ENCODE data around the gene RAPSN.

RAPSN gene

DNA sequence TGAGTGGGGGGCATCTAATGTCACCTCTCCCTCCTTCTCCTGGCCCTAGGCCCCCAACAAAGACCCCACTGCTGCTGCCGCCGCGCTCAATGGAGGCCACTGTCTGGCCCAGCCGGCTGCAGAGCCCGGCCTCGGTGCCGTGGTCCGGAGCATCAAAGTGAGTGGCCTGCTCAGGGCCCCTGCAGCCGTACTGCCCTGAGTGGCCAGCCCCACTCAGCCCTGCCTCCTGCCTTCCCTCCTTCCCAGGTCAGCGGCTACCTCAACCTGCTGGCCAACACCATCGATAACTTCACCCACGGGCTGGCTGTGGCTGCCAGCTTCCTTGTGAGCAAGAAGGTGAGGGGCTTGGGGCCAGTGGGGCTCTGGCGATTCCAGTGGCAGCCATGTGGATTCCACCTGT is 35.6 kb downstream of the RAPSN start:
- H3K36me3 ChIP-seq (ENCODE audit: control insufficient read depth, low read length), result peaks cover 17% of the 10 kb centered on the region
- no peak for TF ChIP-seq EZH2phosphoT487 (IDR thresholded peaks at IDR 0.05; ENCODE audit: borderline replicate concordance, low read length)

DNA sequence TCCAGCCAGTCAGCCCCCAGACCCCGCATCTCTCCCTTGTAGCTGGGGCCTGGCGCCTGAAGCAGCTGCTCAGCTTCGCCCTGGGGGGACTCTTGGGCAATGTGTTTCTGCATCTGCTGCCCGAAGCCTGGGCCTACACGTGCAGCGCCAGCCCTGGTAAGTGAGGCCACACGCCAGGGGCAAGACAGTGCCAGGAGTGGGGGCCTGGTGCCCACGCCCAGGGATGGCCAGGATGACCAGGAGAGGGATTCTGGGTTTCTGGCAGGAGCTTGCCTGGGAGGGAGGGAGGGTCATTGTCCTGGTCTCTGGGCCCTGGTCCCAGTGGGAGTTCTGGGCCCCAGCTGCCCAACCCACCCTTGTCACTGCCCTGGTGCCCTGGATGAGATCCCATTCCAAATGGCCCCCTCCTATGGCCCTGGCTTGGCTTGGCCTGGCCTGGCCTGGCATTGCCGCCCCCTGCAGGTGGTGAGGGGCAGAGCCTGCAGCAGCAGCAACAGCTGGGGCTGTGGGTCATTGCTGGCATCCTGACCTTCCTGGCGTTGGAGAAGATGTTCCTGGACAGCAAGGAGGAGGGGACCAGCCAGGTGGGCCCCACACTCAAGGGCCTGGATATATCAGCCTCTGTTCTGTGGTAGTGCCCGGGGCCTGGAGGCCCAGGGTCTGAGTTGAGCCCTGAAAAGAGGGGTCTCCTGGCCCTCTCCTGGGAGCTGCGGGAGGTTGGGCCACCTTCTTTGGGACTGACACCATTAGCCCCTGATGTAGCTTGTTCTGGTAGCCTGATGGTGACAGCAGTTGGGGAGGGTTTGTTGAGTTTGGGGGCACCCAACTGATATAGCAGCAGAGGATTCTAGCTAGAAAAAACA is 36.8 kb downstream of the RAPSN start:
- H4K20me1 ChIP-seq (ENCODE audit: control insufficient read depth, insufficient read depth, low read depth, low read length), result no peaks in the 10 kb centered on the region
- no peaks in the 10 kb centered on the region for H3K79me2 ChIP-seq (ENCODE audit: control insufficient read depth, low read length)
- H3K27ac ChIP-seq (ENCODE audit: low read depth, low read length), result no peak overlapping the region
- peaks cover 7% of the 10 kb centered on the region; the same call in 1 of the 2 replicates for H3K36me3 ChIP-seq (ENCODE audit: control insufficient read depth, low read length)
- H3F3A ChIP-seq (ENCODE audit: control insufficient read depth, insufficient read depth), result peaks cover 5% of the 10 kb centered on the region
- no peaks in the 10 kb centered on the region for H3K9me2 ChIP-seq (replicated peaks; ENCODE audit: control insufficient read depth, low read length)
- no peaks in the 10 kb centered on the region for H3K9me3 ChIP-seq (ENCODE audit: control insufficient read depth, insufficient read depth, low read length)
- H3K4me2 ChIP-seq (ENCODE audit: low read length), result no peak overlapping the region
- no peak overlapping the region for H3K4me3 ChIP-seq (ENCODE audit: low read length)
- no peaks in the 10 kb centered on the region for H3K27me3 ChIP-seq (ENCODE audit: control insufficient read depth, low read length)
- no peak for TF ChIP-seq EZH2phosphoT487 (IDR thresholded peaks at IDR 0.05; ENCODE audit: borderline replicate concordance, low read length)
- TF ChIP-seq, protein P1, sequence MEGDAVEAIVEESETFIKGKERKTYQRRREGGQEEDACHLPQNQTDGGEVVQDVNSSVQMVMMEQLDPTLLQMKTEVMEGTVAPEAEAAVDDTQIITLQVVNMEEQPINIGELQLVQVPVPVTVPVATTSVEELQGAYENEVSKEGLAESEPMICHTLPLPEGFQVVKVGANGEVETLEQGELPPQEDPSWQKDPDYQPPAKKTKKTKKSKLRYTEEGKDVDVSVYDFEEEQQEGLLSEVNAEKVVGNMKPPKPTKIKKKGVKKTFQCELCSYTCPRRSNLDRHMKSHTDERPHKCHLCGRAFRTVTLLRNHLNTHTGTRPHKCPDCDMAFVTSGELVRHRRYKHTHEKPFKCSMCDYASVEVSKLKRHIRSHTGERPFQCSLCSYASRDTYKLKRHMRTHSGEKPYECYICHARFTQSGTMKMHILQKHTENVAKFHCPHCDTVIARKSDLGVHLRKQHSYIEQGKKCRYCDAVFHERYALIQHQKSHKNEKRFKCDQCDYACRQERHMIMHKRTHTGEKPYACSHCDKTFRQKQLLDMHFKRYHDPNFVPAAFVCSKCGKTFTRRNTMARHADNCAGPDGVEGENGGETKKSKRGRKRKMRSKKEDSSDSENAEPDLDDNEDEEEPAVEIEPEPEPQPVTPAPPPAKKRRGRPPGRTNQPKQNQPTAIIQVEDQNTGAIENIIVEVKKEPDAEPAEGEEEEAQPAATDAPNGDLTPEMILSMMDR (IDR thresholded peaks at IDR 0.05; ENCODE audit: low read depth, low read length, poor library complexity, severe bottlenecking), result peak; percentile 97
- H3K4me1 ChIP-seq (ENCODE audit: control insufficient read depth, low read length), result peaks cover 18% of the 10 kb centered on the region

More for the DNA sequence above, 35.6 kb downstream of the RAPSN start:
- Histone ChIP-seq H3K4me3 (ENCODE audit: low read length) (no peak overlapping the region), H3K9me3 (ENCODE audit: control insufficient read depth, insufficient read depth, low read length) (no peaks in the 10 kb centered on the region), H3F3A (ENCODE audit: control insufficient read depth, insufficient read depth) (0 out of 2 replicates have a peak, but pooled peaks cover 2% of the 10 kb centered on the region), H3K27me3 (ENCODE audit: control insufficient read depth, low read length) (no peaks in the 10 kb centered on the region), H3K27ac (ENCODE audit: low read depth, low read length) (no peak overlapping the region), H3K79me2 (ENCODE audit: control insufficient read depth, low read length) (no peaks in the 10 kb centered on the region), H3K4me1 (ENCODE audit: control insufficient read depth, low read length) (peaks cover 10% of the 10 kb centered on the region), H4K20me1 (ENCODE audit: control insufficient read depth, insufficient read depth, low read depth, low read length) (no peaks in the 10 kb centered on the region), H3K4me2 (ENCODE audit: low read length) (no peak overlapping the region), H3K9me2 (replicated peaks; ENCODE audit: control insufficient read depth, low read length) (no peaks in the 10 kb centered on the region)

DNA sequence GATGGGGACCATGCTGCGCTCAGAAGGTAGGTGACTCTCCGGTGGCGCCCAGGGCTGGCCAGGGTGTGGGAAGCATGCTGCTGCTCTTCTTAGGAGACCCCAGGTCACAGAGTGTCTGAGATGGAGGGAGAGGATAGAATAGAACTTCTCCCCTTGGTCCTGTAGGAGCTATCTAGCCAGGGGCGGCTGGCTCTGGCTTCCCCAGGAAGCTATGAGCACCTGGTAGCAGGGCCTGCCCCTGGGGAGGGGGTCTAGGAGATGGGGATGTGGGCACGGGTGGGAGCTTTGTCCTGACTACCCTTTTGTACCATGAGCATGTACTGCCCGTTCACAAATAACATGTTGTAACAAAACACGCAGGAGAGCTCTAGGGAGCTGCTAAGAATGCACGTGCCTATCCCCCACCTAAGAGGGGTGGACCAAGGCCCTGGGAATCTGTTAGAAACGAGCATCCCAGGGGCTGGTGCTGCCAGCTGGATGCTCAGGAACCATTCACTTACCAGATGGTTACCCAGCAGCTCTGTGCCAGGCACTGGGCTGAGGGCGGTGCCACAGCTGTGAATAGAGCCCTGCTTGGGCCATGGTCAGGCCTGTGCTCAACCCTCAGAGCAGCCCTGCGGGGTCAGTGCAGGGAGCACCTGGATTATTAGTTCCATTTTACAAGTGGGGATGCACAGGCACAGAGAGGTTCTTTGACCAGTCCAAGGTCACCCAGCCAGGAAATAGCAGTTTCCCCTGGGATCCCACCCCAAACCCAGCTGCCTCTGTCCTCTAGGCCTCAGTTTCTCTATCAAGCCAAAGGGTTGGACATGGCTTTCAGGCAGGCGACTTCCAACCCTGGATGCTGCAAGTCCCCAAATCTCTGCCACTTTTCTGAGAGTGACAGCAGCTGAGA is 38.3 kb downstream of the RAPSN start:
- Histone ChIP-seq H3K27ac (ENCODE audit: low read depth, low read length) (no peak overlapping the region), H3K9me2 (replicated peaks; ENCODE audit: control insufficient read depth, low read length) (no peaks in the 10 kb centered on the region), H4K20me1 (ENCODE audit: control insufficient read depth, insufficient read depth, low read depth, low read length) (no peaks in the 10 kb centered on the region), H3K4me3 (ENCODE audit: low read length) (no peak overlapping the region), H3K27me3 (ENCODE audit: control insufficient read depth, low read length) (no peaks in the 10 kb centered on the region), H3K4me2 (ENCODE audit: low read length) (no peak overlapping the region), H3K79me2 (ENCODE audit: control insufficient read depth, low read length) (no peaks in the 10 kb centered on the region), H3K9me3 (ENCODE audit: control insufficient read depth, insufficient read depth, low read length) (no peaks in the 10 kb centered on the region), H3K36me3 (ENCODE audit: control insufficient read depth, low read length) (peaks cover 3% of the 10 kb centered on the region; the same call in 1 of the 2 replicates), H3F3A (ENCODE audit: control insufficient read depth, insufficient read depth) (peaks cover 11% of the 10 kb centered on the region), H3K4me1 (ENCODE audit: control insufficient read depth, low read length) (peaks cover 29% of the 10 kb centered on the region)
- TF ChIP-seq, protein P1 (IDR thresholded peaks at IDR 0.05; ENCODE audit: low read depth, low read length, poor library complexity, severe bottlenecking), result no peak
- TF ChIP-seq EZH2phosphoT487 (IDR thresholded peaks at IDR 0.05; ENCODE audit: borderline replicate concordance, low read length), result no peak
